GM12873 (cell line): ENCODE measurements around the gene BICD2.

Experiments used
- CTCF ChIP-seq: IDR thresholded peaks from 2 replicates; pipeline ENCODE4 v1.5.1; 2012; ENCODE audit warnings: low read depth, mild to moderate bottlenecking, moderate library complexity, low read length, control low read depth; ENCODE audit not compliant: insufficient read depth; ENCODE audit errors: missing control alignments

Gene BICD2

GRCh38 chr9:92760494-92760893 is 4.1 kb downstream of the BICD2 start:
- TF ChIP-seq CTCF, result no peak

- TF ChIP-seq CTCF, result no peak
Measured at GRCh38 chr9:92760070-92760469, 4.6 kb downstream of the BICD2 start.

GRCh38 chr9:92759446-92759845 is 5.2 kb downstream of the BICD2 start:
- no peak for TF ChIP-seq CTCF

- no peak for TF ChIP-seq CTCF
Measured at GRCh38 chr9:92756792-92757191, 7.8 kb downstream of the BICD2 start.

- TF ChIP-seq CTCF, result no peak
Measured at GRCh38 chr9:92754091-92754745, 10.4 kb downstream of the BICD2 start.

- TF ChIP-seq CTCF, result no peak
Measured at GRCh38 chr9:92752812-92753404, 11.7 kb downstream of the BICD2 start.

- no peak for TF ChIP-seq CTCF
Measured at GRCh38 chr9:92749934-92750315, 14.7 kb downstream of the BICD2 start.
